Urinary bladder (tissue), 4 donors: ENCODE data around the gene RALGPS2. TPM values are rescaled to one million over a fixed set of nuclear protein-coding genes. Genes with fewer than 3 reads are reported as not detected.
A peak's percentile ranks its signal among the peaks of the same experiment; 100 is the strongest.

Source experiments
- DNase-seq: peaks from one replicate; pipeline ENCODE4 v3.0.0-alpha.2; 2015; ENCODE audit errors: extremely low spot score
- H3K27ac ChIP-seq: one replicate; pipeline ENCODE4 v1.5.1; 2013; ENCODE audit warnings: low read depth, mild to moderate bottlenecking, moderate library complexity
- H3K36me3 ChIP-seq: one replicate; pipeline ENCODE4 v1.6.1; 2013; ENCODE audit warnings: mild to moderate bottlenecking, moderate library complexity; ENCODE audit not compliant: insufficient read depth
- H3K4me1 ChIP-seq: one replicate; pipeline ENCODE4 v1.6.1; 2013; ENCODE audit warnings: mild to moderate bottlenecking, moderate library complexity; ENCODE audit not compliant: insufficient read depth
- H3K4me3 ChIP-seq: one replicate; pipeline ENCODE4 v1.5.1; 2013; ENCODE audit warnings: low read depth, low read length
- WGBS: extraction: QIAGEN DNeasy Blood & Tissue Kit; methylation state at CpG from one replicate; pipeline ENCODE4 v1.1.7; 2013; 5-methylcytosine and 5-hydroxymethylcytosine counted together
- polyA plus RNA-seq: library from polyadenylated mRNA; stranded (reverse); fragments of 200-250 nt; gene quantifications from one replicate; pipeline ENCODE4 v1.2.3, GENCODE V29; 2013
- total RNA-seq: library from RNA; depleted of rRNA; stranded (reverse); fragments of >200 nt; gene quantifications from one replicate; pipeline ENCODE4 v1.2.3, GENCODE V29; 2014
- donor health status: healthy with polysubstance abuse.
- donor health status: healthy.

Gene RALGPS2
- total and polyA plus RNA-seq, 2 donors: 3.8 to 82.4 TPM

GRCh38 chr1:178932552-178932906, 207.5 kb downstream of the RALGPS2 start:
- Histone ChIP-seq H3K4me1 (no peaks in the 10 kb centered on the region), H3K27ac (peak overlapping the region; percentile 3), H3K4me3 (no peak overlapping the region), H3K36me3 (no peaks in the 10 kb centered on the region)
- WGBS: 64% methylated on average over 4 of the region's 4 CpGs
- DNase-seq: no peak

GRCh38 chr1:178933105-178933561, 208.1 kb downstream of the RALGPS2 start:
- Histone ChIP-seq H3K4me3 (no peak overlapping the region), H3K4me1 (no peaks in the 10 kb centered on the region), H3K36me3 (no peaks in the 10 kb centered on the region), H3K27ac (no peak overlapping the region)
- WGBS: 39% methylated on average over 5 of the region's 5 CpGs
- no peak for DNase-seq

- Histone ChIP-seq H3K4me1 (no peaks in the 10 kb centered on the region), H3K4me3 (no peak overlapping the region), H3K36me3 (no peaks in the 10 kb centered on the region), H3K27ac (no peak overlapping the region)
- no peak for DNase-seq
- WGBS: 84% methylated on average over 6 of the region's 6 CpGs
These were observed 208.9 kb downstream of the RALGPS2 start for GRCh38 chr1:178933709-178934490.

- Histone ChIP-seq H3K36me3 (no peaks in the 10 kb centered on the region), H3K4me3 (no peak overlapping the region), H3K4me1 (no peaks in the 10 kb centered on the region), H3K27ac (no peak overlapping the region)
- WGBS: 79% methylated on average over 3 of the region's 3 CpGs
- DNase-seq: no peak
These were observed 209.5 kb downstream of the RALGPS2 start for GRCh38 chr1:178934546-178934945.

- no peaks in the 10 kb centered on the region for H3K36me3 ChIP-seq
These were observed 210.6 kb downstream of the RALGPS2 start for GRCh38 chr1:178935610-178936009.

GRCh38 chr1:178937695-178938094, 212.7 kb downstream of the RALGPS2 start:
- H3K4me1 ChIP-seq: no peaks in the 10 kb centered on the region
- no peak overlapping the region for H3K27ac ChIP-seq
- no peak for DNase-seq
- no peaks in the 10 kb centered on the region for H3K36me3 ChIP-seq
- no peak overlapping the region for H3K4me3 ChIP-seq
- WGBS: 61% methylated on average over 5 of the region's 5 CpGs

More at GRCh38 chr1:178935610-178936009, 210.6 kb downstream of the RALGPS2 start:
- DNase-seq: no peak
- WGBS: 65% methylated on average over 5 of the region's 5 CpGs
- Histone ChIP-seq H3K4me1 (no peaks in the 10 kb centered on the region), H3K4me3 (no peak overlapping the region), H3K27ac (no peak overlapping the region)

GRCh38 chr1:178938101-178938958, 213.3 kb downstream of the RALGPS2 start:
- DNase-seq: no peak
- no peak overlapping the region for H3K27ac ChIP-seq
- H3K36me3 ChIP-seq: no peaks in the 10 kb centered on the region
- 58% methylated on average over 11 of the region's 11 CpGs for WGBS
- H3K4me3 ChIP-seq: no peak overlapping the region
- H3K4me1 ChIP-seq: no peaks in the 10 kb centered on the region

GRCh38 chr1:178938959-178939317, 213.9 kb downstream of the RALGPS2 start:
- Histone ChIP-seq H3K27ac (no peak overlapping the region), H3K4me1 (no peaks in the 10 kb centered on the region), H3K4me3 (no peak overlapping the region), H3K36me3 (no peaks in the 10 kb centered on the region)
- DNase-seq: no peak
- 22% methylated on average over 10 of the region's 10 CpGs for WGBS

- WGBS: 34% methylated on average over 15 of the region's 15 CpGs
These were observed 214.5 kb downstream of the RALGPS2 start for GRCh38 chr1:178939338-178940067.

GRCh38 chr1:178940068-178940765, 215.2 kb downstream of the RALGPS2 start:
- no peak overlapping the region for H3K4me3 ChIP-seq
- H3K27ac ChIP-seq: no peak overlapping the region
- 68% methylated on average over 7 of the region's 7 CpGs for WGBS
- no peaks in the 10 kb centered on the region for H3K4me1 ChIP-seq
- no peaks in the 10 kb centered on the region for H3K36me3 ChIP-seq
- DNase-seq: no peak

More at GRCh38 chr1:178939338-178940067, 214.5 kb downstream of the RALGPS2 start:
- no peak for DNase-seq
- Histone ChIP-seq H3K4me3 (no peak overlapping the region), H3K36me3 (no peaks in the 10 kb centered on the region), H3K27ac (no peak overlapping the region), H3K4me1 (no peaks in the 10 kb centered on the region)

GRCh38 chr1:178941261-178941689, 216.2 kb downstream of the RALGPS2 start:
- no peak for DNase-seq
- Histone ChIP-seq H3K36me3 (no peaks in the 10 kb centered on the region), H3K4me3 (no peak overlapping the region), H3K27ac (no peak overlapping the region), H3K4me1 (no peaks in the 10 kb centered on the region)
- 92% methylated on average over 11 of the region's 11 CpGs for WGBS

- no peak for DNase-seq
- no peaks in the 10 kb centered on the region for H3K36me3 ChIP-seq
- no peak overlapping the region for H3K27ac ChIP-seq
- WGBS: 87% methylated on average over 14 of the region's 14 CpGs
- H3K4me1 ChIP-seq: no peaks in the 10 kb centered on the region
- H3K4me3 ChIP-seq: no peak overlapping the region
These were observed 216.8 kb downstream of the RALGPS2 start for GRCh38 chr1:178941849-178942248.
